ENCODE measurements around the gene SPATA31C1. TPM values are rescaled to one million over a fixed set of nuclear protein-coding genes. Genes with fewer than 3 reads are reported as not detected.
"Not testable (repeated sequence)": the region's sequence is repeated elsewhere in the genome, so short reads cannot be mapped to it uniquely, and the experiment has no call there.

Gene SPATA31C1
- total and polyA plus RNA-seq, 2 donors (not counting 1 experiment from before 2014, with no cell fraction given): not detected

DNA sequence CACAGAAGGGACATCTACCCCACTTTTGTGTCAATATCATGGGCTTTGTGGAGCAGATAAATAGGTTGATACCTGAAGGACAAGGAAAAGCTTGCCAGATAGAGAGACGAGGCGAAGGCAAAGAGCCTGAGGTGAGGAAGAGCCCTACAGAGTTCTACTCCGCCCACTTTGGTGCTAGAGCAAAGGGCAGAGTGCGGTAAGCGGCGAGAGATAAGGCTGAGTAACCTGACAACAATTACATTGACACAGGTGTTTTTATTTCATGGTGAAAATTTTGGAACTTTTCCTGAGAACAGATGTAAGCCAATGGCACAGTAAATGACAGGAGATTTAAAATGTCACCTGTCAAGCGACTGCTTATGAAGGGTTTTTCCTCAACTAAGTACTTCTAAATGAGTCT lies 16.7 kb downstream of the SPATA31C1 start:
- H3K27ac ChIP-seq (ENCODE audit: insufficient read depth, low read length); H3K4me2 ChIP-seq (ENCODE audit: extremely low read depth, insufficient read depth, low read length); DNase-seq (ENCODE audit: low read depth in 2 of 2); H3K4me1 ChIP-seq (ENCODE audit: control insufficient read depth, extremely low read depth, insufficient read depth, low read length); H4K20me1 ChIP-seq (ENCODE audit: control insufficient read depth, extremely low read depth, insufficient read depth, low read length); H2AFZ ChIP-seq (ENCODE audit: low read length); H3K9ac ChIP-seq (ENCODE audit: insufficient read depth, low read length); H3K79me2 ChIP-seq (ENCODE audit: control insufficient read depth, insufficient read depth, low read length); H3K4me3 ChIP-seq (replicated peaks in 1 of 4; ENCODE audit: control extremely low read depth in 1 of 4, insufficient read depth in 1 of 4, low read depth in 3 of 4, low read length in 4 of 4); H3K36me3 ChIP-seq (ENCODE audit: control insufficient read depth, insufficient read depth, low read length); H3K27me3 ChIP-seq (ENCODE audit: control insufficient read depth, insufficient read depth, low read length); H3K9me3 ChIP-seq (ENCODE audit: control insufficient read depth, insufficient read depth, low read depth, low read length): not testable (repeated sequence)

GRCh38 chr9:87937352-87937751 lies 19.6 kb downstream of the SPATA31C1 start:
- H3K9me3 ChIP-seq (ENCODE audit: control insufficient read depth, insufficient read depth, low read depth, low read length); H3K27ac ChIP-seq (ENCODE audit: insufficient read depth, low read length); H3K36me3 ChIP-seq (ENCODE audit: control insufficient read depth, insufficient read depth, low read length); H3K9ac ChIP-seq (ENCODE audit: insufficient read depth, low read length); H2AFZ ChIP-seq (ENCODE audit: low read length); DNase-seq (ENCODE audit: low read depth in 2 of 2); H3K4me3 ChIP-seq (replicated peaks in 1 of 4; ENCODE audit: control extremely low read depth in 1 of 4, insufficient read depth in 1 of 4, low read depth in 3 of 4, low read length in 4 of 4); H3K4me2 ChIP-seq (ENCODE audit: extremely low read depth, insufficient read depth, low read length); H3K79me2 ChIP-seq (ENCODE audit: control insufficient read depth, insufficient read depth, low read length); H3K4me1 ChIP-seq (ENCODE audit: control insufficient read depth, extremely low read depth, insufficient read depth, low read length); H4K20me1 ChIP-seq (ENCODE audit: control insufficient read depth, extremely low read depth, insufficient read depth, low read length); H3K27me3 ChIP-seq (ENCODE audit: control insufficient read depth, insufficient read depth, low read length): not testable (repeated sequence)

- not testable (repeated sequence) for H3K9me3 ChIP-seq (ENCODE audit: control insufficient read depth, insufficient read depth, low read depth, low read length); H3K9ac ChIP-seq (ENCODE audit: insufficient read depth, low read length); H3K4me3 ChIP-seq (replicated peaks in 1 of 4; ENCODE audit: control extremely low read depth in 1 of 4, insufficient read depth in 1 of 4, low read depth in 3 of 4, low read length in 4 of 4); H3K27ac ChIP-seq (ENCODE audit: insufficient read depth, low read length); H3K4me1 ChIP-seq (ENCODE audit: control insufficient read depth, extremely low read depth, insufficient read depth, low read length); H3K4me2 ChIP-seq (ENCODE audit: extremely low read depth, insufficient read depth, low read length); H3K27me3 ChIP-seq (ENCODE audit: control insufficient read depth, insufficient read depth, low read length); H3K79me2 ChIP-seq (ENCODE audit: control insufficient read depth, insufficient read depth, low read length); DNase-seq (ENCODE audit: low read depth in 2 of 2); H4K20me1 ChIP-seq (ENCODE audit: control insufficient read depth, extremely low read depth, insufficient read depth, low read length); H3K36me3 ChIP-seq (ENCODE audit: control insufficient read depth, insufficient read depth, low read length); H2AFZ ChIP-seq (ENCODE audit: low read length)
Measured at GRCh38 chr9:87937918-87938317, 20.2 kb downstream of the SPATA31C1 start.

DNA sequence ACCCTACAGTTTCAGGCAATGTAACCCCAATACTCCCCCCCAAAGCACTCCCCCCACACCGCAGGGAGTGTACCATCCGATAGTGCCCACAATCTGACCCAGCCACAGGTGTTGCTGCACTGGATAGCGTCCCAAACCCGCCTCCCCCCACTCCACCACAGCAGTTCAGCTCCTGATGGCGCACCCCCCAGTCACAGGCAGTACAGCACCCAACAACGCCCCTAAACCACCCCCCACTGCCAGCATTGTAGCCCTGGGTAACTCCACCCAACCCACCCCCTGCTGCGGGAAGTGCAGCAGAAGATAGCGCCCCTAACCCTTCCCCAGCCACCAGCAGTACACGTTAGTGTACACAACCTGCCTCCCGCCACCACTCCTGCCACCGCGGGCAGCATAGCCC lies 20.6 kb downstream of the SPATA31C1 start:
- H3K79me2 ChIP-seq (ENCODE audit: control insufficient read depth, insufficient read depth, low read length); H3K9ac ChIP-seq (ENCODE audit: insufficient read depth, low read length); H3K9me3 ChIP-seq (ENCODE audit: control insufficient read depth, insufficient read depth, low read depth, low read length); H2AFZ ChIP-seq (ENCODE audit: low read length); H3K36me3 ChIP-seq (ENCODE audit: control insufficient read depth, insufficient read depth, low read length); H4K20me1 ChIP-seq (ENCODE audit: control insufficient read depth, extremely low read depth, insufficient read depth, low read length); H3K27ac ChIP-seq (ENCODE audit: insufficient read depth, low read length); DNase-seq (ENCODE audit: low read depth in 2 of 2); H3K4me2 ChIP-seq (ENCODE audit: extremely low read depth, insufficient read depth, low read length); H3K27me3 ChIP-seq (ENCODE audit: control insufficient read depth, insufficient read depth, low read length); H3K4me3 ChIP-seq (replicated peaks in 1 of 4; ENCODE audit: control extremely low read depth in 1 of 4, insufficient read depth in 1 of 4, low read depth in 3 of 4, low read length in 4 of 4); H3K4me1 ChIP-seq (ENCODE audit: control insufficient read depth, extremely low read depth, insufficient read depth, low read length): not testable (repeated sequence)

GRCh38 chr9:87939096-87939495 lies 21.3 kb downstream of the SPATA31C1 start:
- not testable (repeated sequence) for H3K9me3 ChIP-seq (ENCODE audit: control insufficient read depth, insufficient read depth, low read depth, low read length)

More at GRCh38 chr9:87939096-87939495, 21.3 kb downstream of the SPATA31C1 start:
- H3K27me3 ChIP-seq (ENCODE audit: control insufficient read depth, insufficient read depth, low read length); H3K4me3 ChIP-seq (replicated peaks in 1 of 4; ENCODE audit: control extremely low read depth in 1 of 4, insufficient read depth in 1 of 4, low read depth in 3 of 4, low read length in 4 of 4); H4K20me1 ChIP-seq (ENCODE audit: control insufficient read depth, extremely low read depth, insufficient read depth, low read length); H3K36me3 ChIP-seq (ENCODE audit: control insufficient read depth, insufficient read depth, low read length); H3K4me2 ChIP-seq (ENCODE audit: extremely low read depth, insufficient read depth, low read length); H3K4me1 ChIP-seq (ENCODE audit: control insufficient read depth, extremely low read depth, insufficient read depth, low read length); H3K9ac ChIP-seq (ENCODE audit: insufficient read depth, low read length); H2AFZ ChIP-seq (ENCODE audit: low read length); DNase-seq (ENCODE audit: low read depth in 2 of 2); H3K79me2 ChIP-seq (ENCODE audit: control insufficient read depth, insufficient read depth, low read length); H3K27ac ChIP-seq (ENCODE audit: insufficient read depth, low read length): not testable (repeated sequence)

Measured in fibroblast of lung (primary cell).